ENCODE results near the gene PIAS1.
A peak's percentile ranks its signal among the peaks of the same experiment; 100 is the strongest.

Gene PIAS1

DNA sequence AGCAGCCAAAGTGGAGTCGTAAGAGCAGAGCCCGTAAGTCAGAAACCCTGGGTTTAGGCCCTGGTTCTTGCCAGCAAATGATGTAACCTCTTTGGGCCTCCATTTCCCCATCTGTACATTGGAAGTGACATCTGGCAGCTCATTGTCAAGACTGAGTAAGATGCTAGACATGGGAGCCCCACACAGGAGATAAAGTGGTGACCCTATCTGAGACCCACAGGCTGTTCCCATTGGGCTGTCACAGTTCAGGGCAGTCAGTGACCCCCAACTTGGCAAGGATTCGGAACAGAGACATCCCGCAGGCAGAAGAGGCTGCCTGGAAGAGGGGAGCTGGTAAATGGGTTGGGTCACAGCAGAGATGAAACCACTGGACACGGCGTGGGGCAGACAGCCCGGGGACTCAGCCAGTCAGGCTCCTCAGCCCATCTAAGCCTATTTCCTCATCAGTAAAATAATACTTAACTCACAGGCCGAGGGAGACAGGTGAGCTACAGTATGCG is 173.6 kb downstream of the PIAS1 start:
- peak overlapping the region; percentile 90 for H3K4me3 ChIP-seq (ENCODE audit: low read depth, low read length)
- no peak for TF ChIP-seq CTCF (IDR thresholded peaks at IDR 0.05; ENCODE audit: borderline replicate concordance, insufficient read depth, low read depth, low read length)

DNA sequence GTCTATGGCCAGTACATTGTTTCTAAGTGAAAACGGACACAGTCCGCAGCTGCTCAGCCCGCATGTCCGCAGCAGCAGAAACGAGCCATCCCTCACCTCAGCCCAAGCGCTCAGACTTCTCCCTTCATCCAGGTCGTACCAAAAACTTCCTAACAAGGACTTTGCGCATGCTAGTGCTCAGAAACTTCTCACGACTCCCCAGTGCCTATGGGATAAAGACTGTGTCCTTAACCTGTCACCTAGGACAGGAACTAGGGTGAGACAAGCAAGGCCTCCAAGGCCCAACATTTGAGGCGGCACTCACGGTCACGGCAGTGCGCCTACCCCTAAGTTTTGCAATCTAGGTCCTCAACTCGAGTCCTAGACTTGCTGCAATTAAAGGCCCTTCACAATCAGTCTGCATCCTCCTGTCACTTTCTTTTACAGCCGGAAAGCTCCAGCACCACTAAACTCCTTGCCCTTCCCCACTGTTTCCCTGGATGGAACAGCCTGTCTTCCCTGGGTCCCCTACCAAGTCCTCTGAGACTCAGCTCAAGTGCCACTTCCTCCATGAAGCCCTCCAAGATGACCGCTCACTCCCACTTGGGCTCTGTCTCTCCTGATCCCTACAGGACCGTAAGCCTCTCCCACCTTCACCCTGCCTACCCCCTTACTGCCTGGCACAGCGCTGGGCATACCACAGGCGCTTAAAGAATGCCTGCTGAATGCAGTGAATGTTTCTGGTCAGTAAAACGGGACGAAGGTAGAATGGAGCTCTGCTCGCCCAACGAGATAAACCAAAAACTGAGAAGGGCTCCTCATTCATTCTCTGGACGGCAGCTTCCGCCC is 174.2 kb downstream of the PIAS1 start:
- peak overlapping the region; percentile 90 for H3K4me3 ChIP-seq (ENCODE audit: low read depth, low read length)
- no peak for TF ChIP-seq CTCF (IDR thresholded peaks at IDR 0.05; ENCODE audit: borderline replicate concordance, insufficient read depth, low read depth, low read length)

DNA sequence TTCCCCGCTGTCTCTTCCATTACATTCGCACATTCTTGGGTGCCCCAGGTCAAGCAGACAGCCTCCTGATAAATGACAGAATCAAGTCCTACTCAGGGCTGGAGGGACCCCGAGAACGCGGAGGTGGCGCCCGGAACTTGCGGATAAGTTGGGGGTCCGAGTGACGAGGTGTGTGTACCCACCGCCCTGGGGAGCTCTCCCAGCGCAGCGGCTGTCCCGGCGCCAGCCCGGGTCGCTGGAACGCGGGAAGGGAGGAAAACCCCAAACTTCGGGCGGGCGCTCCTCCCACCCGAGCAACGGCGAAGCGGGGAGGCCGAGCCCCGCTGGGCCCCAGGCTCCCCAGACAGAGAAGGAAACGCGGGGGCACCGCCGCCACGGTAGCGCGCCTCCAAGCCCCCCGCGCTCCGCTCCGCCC is 174.9 kb downstream of the PIAS1 start:
- H3K4me3 ChIP-seq (ENCODE audit: low read depth, low read length): peak overlapping the region; percentile 90
- TF ChIP-seq CTCF (IDR thresholded peaks at IDR 0.05; ENCODE audit: borderline replicate concordance, insufficient read depth, low read depth, low read length): no peak

DNA sequence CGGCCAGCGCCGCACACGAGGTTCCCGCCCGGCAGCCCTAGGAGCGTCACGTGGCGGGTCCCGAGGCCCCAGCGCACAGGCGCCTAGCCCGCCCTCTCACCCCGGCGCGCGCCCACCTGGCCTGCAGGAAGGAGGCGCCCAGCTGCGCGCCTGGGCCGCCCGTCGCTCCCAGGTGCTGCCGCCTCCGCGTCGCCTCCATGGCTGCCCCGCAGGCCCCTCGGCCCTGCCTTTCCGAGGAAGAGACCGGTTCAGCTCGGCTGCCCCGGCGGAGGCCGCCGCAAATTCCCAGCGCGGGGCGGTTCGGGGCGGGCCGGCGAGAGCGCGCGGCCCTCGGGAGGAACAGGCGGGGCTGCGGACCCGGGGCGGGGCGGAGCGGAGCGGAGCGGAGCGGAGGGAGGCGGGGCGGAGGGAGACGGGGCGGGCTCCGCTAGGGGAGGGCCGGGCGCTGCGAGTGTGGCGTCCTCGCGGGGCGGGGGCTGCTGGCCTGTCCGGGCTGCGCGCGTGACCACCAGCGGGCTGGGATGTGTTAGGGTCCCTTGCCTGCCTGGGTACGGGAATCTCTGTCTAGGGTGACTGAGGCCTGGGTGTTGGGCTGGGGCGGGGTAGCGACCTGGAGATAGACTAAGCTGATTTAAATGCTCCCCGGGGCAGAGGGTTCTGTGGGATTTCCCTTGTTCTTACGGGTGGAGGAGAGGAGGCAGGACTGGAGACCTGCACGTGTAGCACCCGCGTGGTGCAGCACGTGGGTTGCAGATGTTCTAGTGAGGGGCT is 175.5 kb downstream of the PIAS1 start, which contains the start of gene CLN6:
Gene CLN6, minus strand, starts transcription at position 343 of the 771 bp plus-strand sequence. Its CDS starts 144 bp downstream, at position 199.
- no peak for TF ChIP-seq CTCF (IDR thresholded peaks at IDR 0.05; ENCODE audit: borderline replicate concordance, insufficient read depth, low read depth, low read length)
- peak within 1 kb of the TSS; percentile 90 for H3K4me3 ChIP-seq (ENCODE audit: low read depth, low read length)

DNA sequence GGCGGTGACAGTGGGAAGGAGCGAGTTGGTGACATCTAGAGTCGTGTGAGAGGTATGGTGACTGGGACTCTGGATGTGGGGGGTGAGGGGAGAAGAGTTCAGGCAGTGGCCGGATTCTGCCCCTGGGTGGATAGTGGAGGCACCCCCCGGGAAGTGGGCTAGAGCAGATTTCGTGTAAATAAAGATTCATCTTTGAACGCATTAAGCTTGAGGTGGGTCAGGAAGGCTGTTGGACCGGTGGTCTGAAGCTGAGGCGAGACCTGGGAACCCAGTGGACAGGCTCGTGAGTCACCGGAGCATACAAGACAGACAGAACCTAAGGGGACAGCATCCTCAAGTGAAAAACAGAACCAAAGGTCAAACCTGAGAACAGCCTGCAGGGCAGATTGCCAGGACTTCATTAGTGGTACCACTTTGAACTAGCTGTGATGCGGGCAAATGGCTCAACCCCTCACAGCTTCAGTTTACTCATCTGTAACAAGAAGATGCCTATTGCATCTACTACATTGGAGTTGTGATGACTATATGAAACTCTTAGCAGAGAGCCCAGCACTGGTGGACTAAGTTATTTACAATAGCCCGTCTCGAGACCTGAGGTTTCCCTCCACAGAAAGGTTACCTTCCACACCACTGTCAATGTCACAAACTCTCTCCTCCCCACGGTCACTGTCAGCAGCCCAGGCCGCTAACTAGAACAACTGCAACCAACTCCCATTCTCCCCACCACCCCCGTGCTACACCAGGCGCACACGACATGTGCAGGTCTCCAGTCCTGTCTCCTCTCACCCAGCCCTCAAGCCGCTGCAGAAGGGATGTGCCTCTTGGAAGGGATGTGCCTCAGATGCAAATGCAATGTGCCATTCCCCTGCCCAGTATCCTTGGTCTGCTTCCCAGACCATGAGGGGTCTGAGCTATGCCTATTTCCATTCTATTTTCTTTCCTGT is 176.3 kb downstream of the PIAS1 start:
- H3K4me3 ChIP-seq (ENCODE audit: low read depth, low read length): peak overlapping the region; percentile 90
- TF ChIP-seq CTCF (IDR thresholded peaks at IDR 0.05; ENCODE audit: borderline replicate concordance, insufficient read depth, low read depth, low read length): no peak

DNA sequence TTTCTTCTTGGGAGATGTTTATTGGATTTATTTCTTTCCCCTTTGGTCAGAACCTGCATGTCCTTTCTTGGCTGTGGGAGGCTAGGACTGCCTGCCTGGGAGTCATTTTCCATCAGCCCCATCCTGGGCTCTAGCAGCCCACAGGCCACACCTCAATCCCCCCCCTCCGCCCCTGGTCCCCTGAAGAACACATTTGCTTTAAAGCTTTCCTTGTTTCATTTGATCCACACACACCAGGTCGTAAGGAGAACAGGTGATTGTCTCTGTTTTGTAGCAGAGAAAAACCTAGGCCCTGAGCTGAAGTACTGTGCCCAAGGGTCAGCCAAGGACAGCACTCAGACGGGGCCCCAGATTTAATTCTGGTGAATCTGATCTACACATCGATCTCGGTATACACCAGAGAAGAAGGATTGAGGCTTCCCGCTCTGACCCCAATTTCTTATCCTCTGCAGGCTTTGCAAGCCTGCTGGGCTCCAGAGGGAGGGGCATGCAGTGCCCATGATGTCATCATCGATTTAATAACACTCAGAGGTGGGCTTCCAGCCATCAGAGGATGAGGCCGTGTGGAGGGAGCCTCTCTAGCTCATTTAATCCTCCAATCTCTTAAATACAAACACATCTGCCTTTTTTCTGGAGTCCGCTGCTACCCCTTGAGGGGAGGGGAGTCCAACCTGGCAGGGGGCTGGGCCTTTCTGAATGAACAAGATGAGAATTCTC is 177.1 kb downstream of the PIAS1 start:
- no peak overlapping the region for H3K4me3 ChIP-seq (ENCODE audit: low read depth, low read length)
- TF ChIP-seq CTCF (IDR thresholded peaks at IDR 0.05; ENCODE audit: borderline replicate concordance, insufficient read depth, low read depth, low read length): no peak

Data from GM12875 (cell line).